Astrocyte of the hippocampus (primary cell): ENCODE measurements around the gene ANO3.

ENCODE experiments used
- DNase-seq: peaks from one replicate; pipeline ENCODE4 v3.0.0; 2011; ENCODE audit warnings: low read depth, low spot score

Gene ANO3

GRCh38 chr11:26490546-26490945, 158.6 kb downstream of the ANO3 start:
- no peak for DNase-seq

GRCh38 chr11:26493616-26494015, 161.7 kb downstream of the ANO3 start:
- DNase-seq, result no peak

GRCh38 chr11:26507229-26507628, 175.3 kb downstream of the ANO3 start:
- no peak for DNase-seq

- DNase-seq, result no peak
These were observed 178.2 kb downstream of the ANO3 start for GRCh38 chr11:26510164-26510563.

GRCh38 chr11:26510756-26511155, 178.8 kb downstream of the ANO3 start:
- no peak for DNase-seq

- no peak for DNase-seq
These were observed 180.3 kb downstream of the ANO3 start for GRCh38 chr11:26512196-26512595.

- DNase-seq, result no peak
These were observed 187.5 kb downstream of the ANO3 start for GRCh38 chr11:26519469-26519868.

- peak; percentile 1 for DNase-seq
These were observed 191.1 kb downstream of the ANO3 start for GRCh38 chr11:26522912-26523610.

GRCh38 chr11:26527685-26528084, 195.8 kb downstream of the ANO3 start:
- no peak for DNase-seq

- DNase-seq, result no peak
These were observed 205.4 kb downstream of the ANO3 start for GRCh38 chr11:26537341-26537740.

- DNase-seq, result no peak
These were observed 207.6 kb downstream of the ANO3 start for GRCh38 chr11:26539517-26539916.

GRCh38 chr11:26541870-26542269, 209.9 kb downstream of the ANO3 start:
- DNase-seq, result no peak

- DNase-seq, result no peak
These were observed 217.2 kb downstream of the ANO3 start for GRCh38 chr11:26549176-26549575.

- DNase-seq, result no peak
These were observed 218.1 kb downstream of the ANO3 start for GRCh38 chr11:26550022-26550421.

GRCh38 chr11:26551186-26551801, 219.4 kb downstream of the ANO3 start:
- DNase-seq, result no peak

GRCh38 chr11:26553182-26553581, 221.3 kb downstream of the ANO3 start:
- DNase-seq, result no peak

- DNase-seq, result no peak
These were observed 222.5 kb downstream of the ANO3 start for GRCh38 chr11:26554455-26554854.

- DNase-seq, result no peak
These were observed 224.7 kb downstream of the ANO3 start for GRCh38 chr11:26556582-26556981.

- DNase-seq, result no peak
These were observed 225.7 kb downstream of the ANO3 start for GRCh38 chr11:26557666-26558065.

- no peak for DNase-seq
These were observed 226.3 kb downstream of the ANO3 start for GRCh38 chr11:26558190-26558589.

- no peak for DNase-seq
These were observed 237.7 kb downstream of the ANO3 start for GRCh38 chr11:26569646-26570045.

- no peak for DNase-seq
These were observed 240.1 kb downstream of the ANO3 start, which contains the start of gene MUC15 for GRCh38 chr11:26571861-26572654. MUC15 (minus strand) TSS chr11:26572263; CDS start chr11:26567094, 5,169 bp downstream.
